Left ventricle myocardium inferior (tissue), 1 donor: ENCODE measurements around the gene KRT85. TPM values are rescaled to one million over a fixed set of nuclear protein-coding genes. Genes with fewer than 3 reads are reported as not detected.

Source experiments
- DNase-seq: peaks from one replicate; pipeline ENCODE4 v3.0.0-alpha.2; 2020
- H3K27ac ChIP-seq: fragments of 200-600 bp; replicated peaks from 2 replicates; pipeline ENCODE4 v1.8.0; 2021
- H3K27me3 ChIP-seq: fragments of 200-600 bp; 2 replicates; pipeline ENCODE4 v1.8.0; 2021; ENCODE audit warnings: low read depth
- H3K36me3 ChIP-seq: fragments of 200-600 bp; 2 replicates; pipeline ENCODE4 v1.8.0; 2021
- H3K4me1 ChIP-seq: fragments of 200-600 bp; 2 replicates; pipeline ENCODE4 v1.8.0; 2021
- H3K4me3 ChIP-seq: fragments of 200-600 bp; 2 replicates; pipeline ENCODE4 v1.8.0; 2021; ENCODE audit warnings: mild to moderate bottlenecking, moderate library complexity
- H3K9me3 ChIP-seq: fragments of 200-600 bp; replicated peaks from 2 replicates; pipeline ENCODE4 v1.8.0; 2021
- CTCF ChIP-seq: fragments of 200-600 bp; IDR thresholded peaks from 2 replicates; pipeline ENCODE4 v1.8.0; 2021; ENCODE audit warnings: antibody characterized with exemption, mild to moderate bottlenecking, borderline replicate concordance
- intact Hi-C: fragments of 100-400 bp; cut with micrococcal nuclease; formaldehyde crosslinking; loops from one replicate; pipeline ENCODE4 v1.11.0; 2022
- total RNA-seq: library from RNA; stranded (reverse); fragmentation: NEBNext Ultra II Directional; extraction: Animal tissue kit (Norgen Biotek cat#: 25700); gene quantifications from one replicate; pipeline ENCODE4 v1.2.1, GENCODE V29; 2021
- donor health status: DM: no; HTN: yes; CAD: no; lungs with severe emphysema.

The KRT85 gene
- total RNA-seq, 1 donor from 2014 or later: not detected

DNA sequence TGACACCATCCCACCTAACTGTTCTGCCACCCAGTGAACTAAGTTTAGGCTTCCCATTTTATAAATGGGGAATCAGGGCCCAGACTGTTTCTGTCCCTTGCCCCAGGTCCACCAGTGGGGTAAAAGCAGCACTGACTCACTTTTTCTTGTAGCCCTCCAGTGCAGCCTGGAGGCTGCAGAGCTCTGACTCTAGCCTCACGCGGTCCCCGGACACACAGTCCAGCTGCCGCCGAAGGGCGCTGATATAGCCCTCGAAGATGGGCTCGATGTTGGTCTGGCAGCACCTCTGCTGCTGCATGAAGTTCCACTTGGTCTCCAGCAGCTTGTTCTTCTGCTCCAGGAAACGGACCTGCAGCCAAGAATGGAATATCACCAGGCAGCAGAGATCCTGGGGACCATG is 36.3 kb upstream of the KRT85 start:
- DNase-seq: no peak
- Histone ChIP-seq H3K36me3 (no peaks in the 10 kb centered on the region), H3K27me3 (peaks cover 69% of the 10 kb centered on the region), H3K4me3 (no peak overlapping the region), H3K27ac (no peak overlapping the region), H3K9me3 (no peaks in the 10 kb centered on the region), H3K4me1 (no peaks in the 10 kb centered on the region)
- intact Hi-C loops: no loop called here
- TF ChIP-seq CTCF: no peak

GRCh38 chr12:52402873-52403540 is 35.7 kb upstream of the KRT85 start:
- Histone ChIP-seq H3K4me3 (no peak overlapping the region), H3K36me3 (no peaks in the 10 kb centered on the region), H3K27ac (no peak overlapping the region), H3K9me3 (no peaks in the 10 kb centered on the region), H3K27me3 (peaks cover 69% of the 10 kb centered on the region), H3K4me1 (no peaks in the 10 kb centered on the region)
- intact Hi-C loops: no loop called here
- DNase-seq: no peak
- no peak for TF ChIP-seq CTCF

DNA sequence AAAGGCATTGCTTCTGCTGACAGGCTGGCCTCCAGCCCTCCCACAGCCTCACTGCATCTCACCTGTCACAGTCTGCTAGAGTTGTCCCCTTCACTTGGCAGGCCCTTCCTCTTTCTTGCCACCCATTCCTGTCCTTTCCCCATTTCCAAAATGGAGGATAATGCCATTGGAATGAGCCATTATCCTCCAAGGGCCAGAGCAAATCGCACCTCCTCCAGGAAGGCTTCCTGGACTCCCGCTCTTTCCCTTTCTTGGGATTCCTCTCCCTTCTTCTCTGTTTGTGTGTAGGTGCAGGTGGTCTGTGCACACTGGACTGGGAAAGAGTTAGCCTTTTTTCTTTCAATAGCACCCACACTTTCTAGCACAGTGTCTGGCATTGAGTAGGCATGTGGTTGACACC is 35.1 kb upstream of the KRT85 start:
- intact Hi-C loops: no loop called here
- no peak for TF ChIP-seq CTCF
- DNase-seq: no peak

GRCh38 chr12:52401926-52402325 is 34.6 kb upstream of the KRT85 start:
- Histone ChIP-seq H3K9me3 (no peaks in the 10 kb centered on the region), H3K36me3 (no peaks in the 10 kb centered on the region), H3K4me1 (no peaks in the 10 kb centered on the region), H3K27ac (no peak overlapping the region), H3K4me3 (no peak overlapping the region), H3K27me3 (peaks cover 71% of the 10 kb centered on the region)
- DNase-seq: no peak
- no peak for TF ChIP-seq CTCF
- intact Hi-C loops: no loop called here

More for the DNA sequence above, 35.1 kb upstream of the KRT85 start:
- H3K36me3 ChIP-seq: no peaks in the 10 kb centered on the region
- no peak overlapping the region for H3K27ac ChIP-seq
- no peaks in the 10 kb centered on the region for H3K4me1 ChIP-seq
- H3K4me3 ChIP-seq: no peak overlapping the region
- peaks cover 69% of the 10 kb centered on the region for H3K27me3 ChIP-seq
- no peaks in the 10 kb centered on the region for H3K9me3 ChIP-seq

- H3K36me3 ChIP-seq: no peaks in the 10 kb centered on the region
- TF ChIP-seq CTCF: no peak
- no peak for DNase-seq
These were observed 34.2 kb upstream of the KRT85 start for GRCh38 chr12:52401526-52401925.

DNA sequence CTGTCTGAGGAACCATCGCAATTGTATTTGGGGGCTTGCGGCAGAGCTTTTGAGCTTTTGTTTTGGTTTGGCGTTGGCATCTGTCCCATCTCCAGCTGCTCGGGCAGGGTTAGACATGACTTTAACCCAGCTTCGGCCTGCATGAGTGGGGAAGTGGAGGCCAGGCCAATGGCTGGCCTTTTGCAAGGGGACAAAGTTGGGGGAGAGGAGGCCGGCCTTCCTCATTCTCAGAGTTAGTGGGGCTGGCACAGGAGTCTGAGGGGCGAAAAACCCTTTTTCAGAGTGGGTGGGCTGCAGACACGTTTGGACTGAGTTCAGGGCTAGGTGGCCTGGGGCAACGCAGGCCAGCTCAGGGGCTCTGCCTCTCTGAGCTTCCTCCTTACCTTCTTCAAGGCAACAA is 33.6 kb upstream of the KRT85 start:
- no peak for DNase-seq
- TF ChIP-seq CTCF: no peak
- Histone ChIP-seq H3K27me3 (peaks cover 70% of the 10 kb centered on the region), H3K4me3 (no peak overlapping the region), H3K36me3 (no peaks in the 10 kb centered on the region), H3K9me3 (no peaks in the 10 kb centered on the region), H3K4me1 (no peaks in the 10 kb centered on the region), H3K27ac (no peak overlapping the region)
- intact Hi-C loops: no loop called here

More at GRCh38 chr12:52401526-52401925, 34.2 kb upstream of the KRT85 start:
- no peaks in the 10 kb centered on the region for H3K4me1 ChIP-seq
- H3K27me3 ChIP-seq: peaks cover 69% of the 10 kb centered on the region
- H3K4me3 ChIP-seq: no peak overlapping the region
- H3K9me3 ChIP-seq: no peaks in the 10 kb centered on the region
- no peak overlapping the region for H3K27ac ChIP-seq
- intact Hi-C loops: no loop called here
